ENCODE results near the gene IFT80.

DNA sequence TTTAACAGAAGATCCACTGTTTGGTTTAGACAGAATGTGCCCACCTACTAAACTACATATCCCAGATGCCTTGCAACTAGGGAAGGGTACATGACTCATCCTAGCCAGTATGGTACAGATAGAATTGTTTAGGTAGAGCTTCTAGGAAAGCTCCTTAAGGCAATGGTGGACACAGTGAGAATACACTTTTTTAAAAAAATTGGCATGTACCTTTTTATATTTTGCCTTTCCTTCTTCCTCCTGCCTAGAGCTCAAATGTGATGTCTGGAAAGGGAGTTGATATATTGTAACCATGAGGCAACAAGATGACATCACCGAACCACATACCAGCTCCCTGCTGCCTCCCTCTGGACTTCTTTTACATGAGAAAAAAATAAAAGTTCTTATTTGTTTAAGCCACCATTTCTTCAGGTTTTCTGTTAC is 188.2 kb downstream of the IFT80 start:
- TF ChIP-seq, protein P1, sequence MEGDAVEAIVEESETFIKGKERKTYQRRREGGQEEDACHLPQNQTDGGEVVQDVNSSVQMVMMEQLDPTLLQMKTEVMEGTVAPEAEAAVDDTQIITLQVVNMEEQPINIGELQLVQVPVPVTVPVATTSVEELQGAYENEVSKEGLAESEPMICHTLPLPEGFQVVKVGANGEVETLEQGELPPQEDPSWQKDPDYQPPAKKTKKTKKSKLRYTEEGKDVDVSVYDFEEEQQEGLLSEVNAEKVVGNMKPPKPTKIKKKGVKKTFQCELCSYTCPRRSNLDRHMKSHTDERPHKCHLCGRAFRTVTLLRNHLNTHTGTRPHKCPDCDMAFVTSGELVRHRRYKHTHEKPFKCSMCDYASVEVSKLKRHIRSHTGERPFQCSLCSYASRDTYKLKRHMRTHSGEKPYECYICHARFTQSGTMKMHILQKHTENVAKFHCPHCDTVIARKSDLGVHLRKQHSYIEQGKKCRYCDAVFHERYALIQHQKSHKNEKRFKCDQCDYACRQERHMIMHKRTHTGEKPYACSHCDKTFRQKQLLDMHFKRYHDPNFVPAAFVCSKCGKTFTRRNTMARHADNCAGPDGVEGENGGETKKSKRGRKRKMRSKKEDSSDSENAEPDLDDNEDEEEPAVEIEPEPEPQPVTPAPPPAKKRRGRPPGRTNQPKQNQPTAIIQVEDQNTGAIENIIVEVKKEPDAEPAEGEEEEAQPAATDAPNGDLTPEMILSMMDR (IDR thresholded peaks at IDR 0.05): no peak
- TF ChIP-seq EZH2 (IDR thresholded peaks at IDR 0.05; ENCODE audit: borderline replicate concordance, insufficient read depth, low read depth, low read length, poor library complexity, severe bottlenecking): no peak
